Stimulated activated naive CD8-positive, alpha-beta T cell treated with anti-CD3 and anti-CD28 coated beads, Interleukin-15, Interleukin-2, amounts not matched to agents 100 ng/mL and 50 ng/mL, for 24 hours (primary cell): ENCODE results near the gene LSM4.
"Not testable (repeated sequence)": the region's sequence is repeated elsewhere in the genome, so short reads cannot be mapped to it uniquely, and the experiment has no call there.

Experiments used
- H3K27ac Mint-ChIP-seq: one replicate; pipeline ENCODE4 v1.8.0; 2021; ENCODE audit warnings: mild to moderate bottlenecking, mixed read lengths
- H3K27me3 Mint-ChIP-seq: one replicate; pipeline ENCODE4 v1.8.0; 2021; ENCODE audit warnings: mixed read lengths
- H3K36me3 Mint-ChIP-seq: one replicate; pipeline ENCODE4 v1.8.0; 2021; ENCODE audit warnings: low read depth, mixed read lengths
- H3K4me1 Mint-ChIP-seq: one replicate; pipeline ENCODE4 v1.8.0; 2021; ENCODE audit warnings: low read depth, mixed read lengths
- H3K4me3 Mint-ChIP-seq: one replicate; pipeline ENCODE4 v1.8.0; 2021; ENCODE audit warnings: mild to moderate bottlenecking, mixed read lengths
- H3K9me3 Mint-ChIP-seq: one replicate; pipeline ENCODE4 v1.8.0; 2021; ENCODE audit warnings: mixed read lengths

Gene LSM4

GRCh38 chr19:18348818-18349339, 26.0 kb upstream of the LSM4 start:
- H3K4me3 Mint-ChIP-seq, H3K4me1 Mint-ChIP-seq, H3K27ac Mint-ChIP-seq, H3K9me3 Mint-ChIP-seq, H3K27me3 Mint-ChIP-seq: not testable (repeated sequence)
- H3K36me3 Mint-ChIP-seq, result peaks cover 18% of the 10 kb centered on the region

GRCh38 chr19:18348171-18348570, 25.3 kb upstream of the LSM4 start:
- Mint-ChIP-seq H3K4me1 (peaks cover 2% of the 10 kb centered on the region), H3K27me3 (no peaks in the 10 kb centered on the region), H3K36me3 (peaks cover 18% of the 10 kb centered on the region), H3K9me3 (no peaks in the 10 kb centered on the region), H3K4me3 (no peak overlapping the region), H3K27ac (no peak overlapping the region)

- peaks cover 14% of the 10 kb centered on the region for H3K4me1 Mint-ChIP-seq
- H3K4me3 Mint-ChIP-seq, result no peak overlapping the region
- no peaks in the 10 kb centered on the region for H3K27me3 Mint-ChIP-seq
- no peaks in the 10 kb centered on the region for H3K9me3 Mint-ChIP-seq
- no peak overlapping the region for H3K27ac Mint-ChIP-seq
- peaks cover 18% of the 10 kb centered on the region for H3K36me3 Mint-ChIP-seq
Measured at GRCh38 chr19:18346091-18346490, 23.2 kb upstream of the LSM4 start.

GRCh38 chr19:18345296-18345695, 22.4 kb upstream of the LSM4 start:
- Mint-ChIP-seq H3K36me3 (peaks cover 15% of the 10 kb centered on the region), H3K4me1 (peaks cover 14% of the 10 kb centered on the region), H3K27me3 (no peaks in the 10 kb centered on the region), H3K4me3 (no peak overlapping the region), H3K27ac (no peak overlapping the region), H3K9me3 (no peaks in the 10 kb centered on the region)

DNA sequence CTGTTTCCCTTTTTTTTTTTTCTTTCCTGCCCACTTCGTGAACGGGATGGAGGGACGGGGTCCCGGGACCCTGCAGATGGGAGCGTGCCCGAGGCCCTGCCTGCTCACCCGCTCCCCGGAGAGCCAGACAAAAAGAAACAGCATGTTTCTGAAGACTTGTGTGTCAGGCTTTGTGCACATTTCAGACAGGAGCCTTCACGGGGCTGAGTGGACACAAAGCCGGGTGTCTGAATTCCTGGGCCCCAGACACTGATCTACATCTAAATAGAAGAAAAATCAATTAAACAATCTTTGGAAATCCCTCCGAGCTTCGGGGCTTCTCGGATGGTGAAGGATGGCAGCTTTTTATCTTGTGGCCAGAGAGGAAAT, 21.7 kb upstream of the LSM4 start:
- H3K36me3 Mint-ChIP-seq, result peaks cover 11% of the 10 kb centered on the region

DNA sequence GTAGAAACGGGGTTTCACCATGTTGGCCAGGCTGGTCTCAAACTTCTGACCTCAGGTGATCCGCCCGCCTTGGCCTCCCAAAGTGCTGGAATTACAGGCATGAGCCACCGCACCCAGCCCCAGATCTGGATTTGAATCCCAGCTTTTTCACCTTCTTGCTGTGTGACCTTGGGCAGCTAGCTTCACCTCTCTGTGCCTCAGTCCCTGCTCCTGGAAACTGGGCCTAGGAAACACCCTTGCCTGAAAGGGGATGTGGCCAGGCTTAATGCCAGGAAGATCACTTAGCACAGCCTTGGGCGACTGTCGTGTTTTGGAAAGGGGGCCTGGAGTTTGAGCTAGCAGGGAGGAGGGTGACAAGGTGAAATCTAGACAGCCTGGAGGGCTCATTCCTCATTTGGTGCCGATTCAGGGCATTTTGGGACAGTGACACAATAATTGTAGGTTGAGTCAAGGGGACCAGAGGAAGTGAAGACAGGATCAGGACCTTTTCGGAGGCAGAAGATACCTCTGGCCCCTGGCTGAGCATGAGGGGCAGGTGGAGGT, 19.3 kb upstream of the LSM4 start:
- H3K27me3 Mint-ChIP-seq, result no peaks in the 10 kb centered on the region
- H3K36me3 Mint-ChIP-seq, result peaks cover 6% of the 10 kb centered on the region
- peaks cover 19% of the 10 kb centered on the region for H3K4me1 Mint-ChIP-seq
- peak overlapping the region; percentile 78 for H3K4me3 Mint-ChIP-seq
- H3K27ac Mint-ChIP-seq, result no peak overlapping the region
- no peaks in the 10 kb centered on the region for H3K9me3 Mint-ChIP-seq

More for the DNA sequence above, 21.7 kb upstream of the LSM4 start:
- H3K27ac Mint-ChIP-seq, result no peak overlapping the region
- no peaks in the 10 kb centered on the region for H3K27me3 Mint-ChIP-seq
- peaks cover 17% of the 10 kb centered on the region for H3K4me1 Mint-ChIP-seq
- H3K9me3 Mint-ChIP-seq, result no peaks in the 10 kb centered on the region
- H3K4me3 Mint-ChIP-seq, result no peak overlapping the region

DNA sequence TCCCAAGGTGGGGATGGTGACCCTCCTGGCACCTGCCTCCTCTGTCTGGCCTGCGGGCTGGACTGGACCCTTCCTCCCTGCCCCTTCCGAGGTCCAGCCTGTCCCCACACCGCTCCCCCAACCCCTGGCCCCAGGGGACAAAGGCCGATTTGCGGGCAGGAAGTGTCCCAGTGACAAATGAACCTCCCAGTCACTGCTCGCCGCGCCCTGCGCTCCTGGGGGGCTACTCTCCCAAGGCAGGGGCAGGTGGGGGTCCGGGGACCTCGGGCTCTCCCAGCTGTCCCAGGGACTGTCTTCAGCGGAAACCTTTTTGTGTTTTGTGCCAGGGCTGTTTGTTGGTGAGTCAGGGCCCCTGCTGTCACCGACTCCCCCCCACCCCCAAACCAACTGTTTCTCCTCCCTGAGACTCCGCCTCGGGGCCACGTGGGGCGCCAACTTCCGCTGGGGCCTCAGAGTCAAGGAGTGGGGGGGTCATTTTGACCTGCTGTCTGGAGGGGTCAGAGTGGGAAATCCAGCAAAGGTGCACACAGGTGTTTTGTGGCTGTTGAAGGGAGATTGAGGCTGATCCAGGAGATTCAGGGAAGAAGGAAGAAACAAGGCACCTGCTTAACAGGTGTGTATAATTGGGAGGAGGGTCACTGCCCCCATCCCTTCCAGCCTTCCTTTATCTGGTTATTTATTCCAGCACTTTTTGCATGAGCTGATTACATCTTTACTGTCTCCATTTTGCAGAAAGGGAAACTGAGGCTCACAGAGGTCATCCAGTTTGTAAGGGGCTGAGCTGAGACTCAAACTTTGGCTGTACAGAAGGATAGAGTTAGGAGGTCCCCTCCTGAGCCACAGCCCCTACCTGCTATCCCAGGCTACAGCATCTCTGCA, 18.4 kb upstream of the LSM4 start:
- H3K4me1 Mint-ChIP-seq, result peaks cover 19% of the 10 kb centered on the region
- H3K27me3 Mint-ChIP-seq, result no peaks in the 10 kb centered on the region
- no peaks in the 10 kb centered on the region for H3K9me3 Mint-ChIP-seq
- H3K36me3 Mint-ChIP-seq, result peaks cover 4% of the 10 kb centered on the region
- peak overlapping the region; percentile 79 for H3K27ac Mint-ChIP-seq
- H3K4me3 Mint-ChIP-seq, result peak overlapping the region; percentile 78

DNA sequence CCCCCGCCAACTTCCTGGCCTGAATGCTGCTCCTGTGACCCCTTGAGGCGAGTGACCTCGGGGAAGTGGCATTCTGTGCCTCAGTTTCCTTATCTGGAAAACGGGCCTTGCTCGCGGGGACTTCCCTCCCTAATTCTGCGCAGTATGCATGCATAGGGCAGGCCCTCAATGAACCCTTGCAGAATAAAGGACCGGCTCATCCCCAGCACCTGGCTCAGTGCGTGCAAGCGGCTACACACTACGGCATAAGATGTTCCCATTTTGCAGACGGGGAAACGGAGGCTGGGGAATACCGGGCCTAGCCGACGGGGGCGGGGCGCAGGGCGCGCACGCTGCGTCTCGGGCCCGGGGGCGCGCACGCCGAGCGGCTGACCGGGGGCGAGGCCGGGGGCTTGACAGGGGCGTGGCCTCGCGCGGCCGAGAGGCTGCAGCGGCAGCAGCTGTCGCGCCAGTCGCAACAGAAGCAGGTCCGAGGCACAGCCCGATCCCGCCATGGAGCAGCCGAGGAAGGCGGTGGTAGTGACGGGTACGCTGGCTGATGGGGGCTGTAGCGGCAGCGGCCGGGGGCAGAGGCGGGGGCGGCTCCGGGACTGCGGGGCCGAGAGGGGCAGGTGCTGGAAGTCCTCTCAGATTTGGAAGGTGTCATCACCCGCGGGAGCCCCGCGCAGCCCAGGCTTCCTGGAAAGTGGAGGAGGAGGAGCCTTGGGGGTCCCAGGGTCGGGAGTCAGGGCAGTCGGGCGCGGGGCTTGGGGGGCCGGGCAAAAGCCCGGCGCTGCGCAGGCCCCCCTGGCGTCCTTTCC, 17.5 kb upstream of the LSM4 start, which contains the start of gene PGPEP1:
PGPEP1 (plus strand) TSS at position 409 of the 800 bp plus-strand sequence; CDS start at position 493, 84 bp downstream.
- H3K4me1 Mint-ChIP-seq, result peaks cover 19% of the 10 kb centered on the region
- H3K36me3 Mint-ChIP-seq, result no peaks in the 10 kb centered on the region
- peak within 1 kb of the TSS; percentile 79 for H3K27ac Mint-ChIP-seq
- H3K27me3 Mint-ChIP-seq, result no peaks in the 10 kb centered on the region
- no peaks in the 10 kb centered on the region for H3K9me3 Mint-ChIP-seq
- peak within 1 kb of the TSS; percentile 78 for H3K4me3 Mint-ChIP-seq

DNA sequence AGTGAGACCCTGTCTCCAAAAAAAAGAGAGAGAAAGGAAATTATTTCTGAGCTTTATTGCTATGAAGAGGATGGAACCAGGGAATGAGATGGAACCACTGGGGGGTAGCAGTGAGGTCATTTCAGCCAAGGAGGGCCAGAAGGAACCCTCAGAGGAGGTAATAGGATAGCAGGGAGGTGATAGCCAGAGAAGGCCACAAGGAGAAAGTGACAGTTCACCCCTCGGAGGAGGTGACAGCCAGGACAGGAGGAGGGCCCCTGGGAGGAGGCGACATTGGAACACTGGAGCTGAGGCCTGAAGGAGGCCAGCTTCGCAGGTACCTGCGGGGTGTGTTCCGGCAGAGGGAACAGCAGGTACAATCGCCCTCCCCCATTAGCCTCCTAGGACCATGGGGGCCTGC, 16.8 kb upstream of the LSM4 start:
- Mint-ChIP-seq H3K4me3 (peak overlapping the region; percentile 78), H3K36me3 (no peaks in the 10 kb centered on the region), H3K4me1 (peaks cover 19% of the 10 kb centered on the region), H3K9me3 (no peaks in the 10 kb centered on the region), H3K27ac (peak overlapping the region; percentile 72), H3K27me3 (no peaks in the 10 kb centered on the region)

DNA sequence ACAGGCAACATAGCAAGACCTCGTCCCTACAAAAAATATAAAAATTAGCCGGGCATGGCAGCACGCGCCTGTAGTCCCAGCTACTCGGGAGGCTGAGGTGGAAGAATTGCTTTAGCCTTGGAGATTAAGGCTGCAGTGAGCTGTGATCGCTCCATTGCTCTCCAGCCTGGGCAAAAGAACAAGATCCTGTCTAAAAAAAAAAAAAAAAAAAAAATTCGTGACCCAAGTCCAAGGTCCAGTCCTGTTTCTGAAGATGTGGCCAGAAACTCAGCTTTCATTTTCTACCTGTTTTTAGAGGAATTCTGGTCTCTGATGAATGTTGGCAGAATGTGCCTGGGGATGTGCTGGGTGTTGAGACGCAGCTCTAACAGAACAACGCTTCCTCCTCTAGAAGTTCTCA, 15.7 kb upstream of the LSM4 start:
- Mint-ChIP-seq H3K9me3 (no peaks in the 10 kb centered on the region), H3K4me3 (no peak overlapping the region), H3K27ac (no peak overlapping the region), H3K27me3 (no peaks in the 10 kb centered on the region), H3K4me1 (peaks cover 19% of the 10 kb centered on the region), H3K36me3 (no peaks in the 10 kb centered on the region)

- Mint-ChIP-seq H3K27me3 (no peaks in the 10 kb centered on the region), H3K27ac (no peak overlapping the region), H3K9me3 (no peaks in the 10 kb centered on the region), H3K4me3 (no peak overlapping the region), H3K4me1 (peaks cover 5% of the 10 kb centered on the region), H3K36me3 (no peaks in the 10 kb centered on the region)
Measured at GRCh38 chr19:18336121-18336520, 13.2 kb upstream of the LSM4 start.

DNA sequence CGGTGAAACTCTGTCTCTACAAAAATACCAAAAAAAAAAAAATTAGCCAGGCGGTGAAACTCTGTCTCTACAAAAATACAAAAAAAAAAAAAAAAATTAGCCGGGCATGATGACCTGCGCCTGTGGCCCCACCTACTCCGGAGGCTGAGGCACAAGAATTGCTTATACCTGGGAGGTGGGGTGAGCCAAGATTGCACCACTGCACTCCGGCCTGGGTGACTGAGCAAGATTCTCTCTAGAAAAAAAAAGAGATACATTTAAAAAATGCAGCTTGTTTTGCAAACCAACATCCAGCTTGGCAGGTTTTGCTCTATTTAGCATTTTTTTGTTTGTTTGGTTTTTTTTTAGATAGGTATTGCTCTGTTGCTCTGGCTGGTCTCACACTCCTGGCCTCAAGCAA, 10.8 kb upstream of the LSM4 start:
- Mint-ChIP-seq H3K36me3 (no peaks in the 10 kb centered on the region), H3K9me3 (no peaks in the 10 kb centered on the region), H3K4me1 (peaks cover 9% of the 10 kb centered on the region), H3K4me3 (no peak overlapping the region), H3K27me3 (no peaks in the 10 kb centered on the region), H3K27ac (no peak overlapping the region)

DNA sequence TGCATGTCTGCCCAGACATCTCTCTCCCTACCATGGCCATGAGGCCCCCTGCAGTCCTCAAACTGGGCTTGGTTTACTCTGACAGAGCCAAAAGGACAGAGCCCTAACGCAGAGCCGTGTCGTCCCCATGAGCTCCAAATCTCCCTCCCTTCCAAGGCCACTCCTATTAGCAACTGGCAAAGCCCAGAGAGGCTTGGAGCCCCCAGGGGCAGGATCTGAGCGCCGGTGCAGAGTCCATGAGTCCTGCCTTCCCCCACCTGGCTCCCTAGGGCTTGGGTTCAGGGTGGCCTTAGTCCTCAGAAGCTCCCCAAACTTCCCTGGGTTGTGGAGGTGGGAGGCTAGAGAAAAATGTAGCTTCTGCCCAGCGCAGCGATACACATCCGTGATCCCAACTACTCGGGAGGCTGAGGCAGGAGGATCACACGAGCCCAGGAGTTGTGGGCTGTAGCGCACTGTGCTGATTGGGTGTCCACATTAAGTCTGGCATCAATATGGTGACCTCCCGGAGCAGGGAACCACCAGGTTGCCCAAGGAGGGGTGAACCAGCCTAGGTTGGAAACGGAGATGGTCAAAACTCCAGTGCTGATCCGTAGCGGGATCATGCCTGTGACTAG, 10.1 kb upstream of the LSM4 start:
- H3K27ac Mint-ChIP-seq, result no peak overlapping the region
- peaks cover 14% of the 10 kb centered on the region for H3K4me1 Mint-ChIP-seq
- no peaks in the 10 kb centered on the region for H3K9me3 Mint-ChIP-seq
- no peaks in the 10 kb centered on the region for H3K36me3 Mint-ChIP-seq
- no peaks in the 10 kb centered on the region for H3K27me3 Mint-ChIP-seq
- no peak overlapping the region for H3K4me3 Mint-ChIP-seq

DNA sequence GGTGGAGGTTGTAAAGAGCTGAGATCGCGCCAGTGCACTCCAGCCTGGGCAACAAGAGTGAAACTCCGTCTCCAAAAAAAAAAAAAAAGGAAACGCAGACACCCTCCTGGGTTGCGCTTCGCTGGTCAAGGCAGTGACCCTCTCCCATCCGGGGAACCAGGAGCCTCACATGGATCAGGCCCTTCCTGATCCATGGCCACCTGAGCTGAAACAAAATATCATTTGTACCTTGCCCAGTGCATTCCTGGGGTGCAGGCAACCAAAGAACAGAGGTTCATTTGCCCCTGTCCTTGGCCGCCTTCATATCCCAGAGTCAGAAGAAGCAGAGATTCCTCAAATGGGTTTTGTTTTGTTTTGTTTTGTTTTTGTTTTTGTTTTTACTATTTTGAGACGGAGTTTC, 8.0 kb upstream of the LSM4 start:
- no peaks in the 10 kb centered on the region for H3K36me3 Mint-ChIP-seq
- no peak overlapping the region for H3K27ac Mint-ChIP-seq
- no peaks in the 10 kb centered on the region for H3K27me3 Mint-ChIP-seq
- H3K4me3 Mint-ChIP-seq, result no peak overlapping the region
- peaks cover 14% of the 10 kb centered on the region for H3K4me1 Mint-ChIP-seq
- H3K9me3 Mint-ChIP-seq, result no peaks in the 10 kb centered on the region

DNA sequence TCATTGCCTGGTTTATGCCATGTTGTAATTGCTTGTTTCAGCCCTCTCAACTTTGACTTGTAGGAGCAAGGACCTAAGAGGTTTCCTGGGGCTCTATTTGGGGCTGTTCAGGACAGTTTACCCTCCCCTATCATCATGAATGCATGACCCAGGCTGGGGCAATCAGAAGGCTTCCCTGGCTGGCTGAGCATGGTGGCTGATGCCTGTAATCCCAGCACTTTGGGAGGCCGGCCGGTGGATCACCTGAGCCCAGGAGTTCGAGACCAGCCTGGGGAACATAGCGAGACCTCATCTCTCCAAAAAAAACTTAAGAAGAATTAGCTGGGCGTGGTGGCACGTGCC, 6.1 kb upstream of the LSM4 start:
- Mint-ChIP-seq H3K4me3 (peak overlapping the region; percentile 56), H3K4me1 (peaks cover 19% of the 10 kb centered on the region), H3K27me3 (no peaks in the 10 kb centered on the region), H3K27ac (peak overlapping the region; percentile 58), H3K36me3 (no peaks in the 10 kb centered on the region), H3K9me3 (no peaks in the 10 kb centered on the region)
